T47D (cell line): ENCODE data around the gene UNC13C.

Source experiments
- DNase-seq, 2 experiments: peaks; one replicate each; pipeline versions ENCODE4 v3.0.0 to v3.0.0-alpha.2; 2011 to 2012; ENCODE audit warnings: low read depth in 1 of 2, low spot score in 1 of 2
- JUND ChIP-seq: IDR thresholded peaks from 2 replicates; pipeline ENCODE4 v1.6.1; 2012; ENCODE audit warnings: low read depth
- in situ Hi-C: cut with HindIII; loops from 2 replicates; pipeline ENCODE4 v1.10.0; 2016; ENCODE audit warnings: low sequenced_read_pairs, low pct_unique_long_range_greater_than_20kb

UNC13C gene

DNA sequence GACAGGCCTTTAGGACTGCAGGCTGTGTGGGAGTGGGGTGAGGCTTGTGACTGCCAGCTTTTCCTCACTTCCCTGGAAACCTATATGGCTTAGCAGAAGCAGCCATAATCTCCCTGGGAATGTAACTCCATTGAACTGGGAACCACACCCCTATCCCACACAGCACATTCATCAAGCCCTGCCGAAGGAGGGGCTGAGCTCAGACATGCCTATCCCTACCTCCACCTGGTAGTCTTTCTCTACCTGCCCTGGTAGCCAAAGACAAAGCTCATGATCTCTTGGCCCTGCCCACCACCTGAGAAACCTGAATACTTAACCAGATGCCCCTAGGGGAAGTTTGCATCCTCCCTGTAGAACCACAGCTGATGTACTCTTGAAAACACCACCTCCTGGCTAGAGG is 219.8 kb downstream of the UNC13C start:
- in situ Hi-C loops: no loop called here
- DNase-seq: no peak
- no peak for TF ChIP-seq JUND

DNA sequence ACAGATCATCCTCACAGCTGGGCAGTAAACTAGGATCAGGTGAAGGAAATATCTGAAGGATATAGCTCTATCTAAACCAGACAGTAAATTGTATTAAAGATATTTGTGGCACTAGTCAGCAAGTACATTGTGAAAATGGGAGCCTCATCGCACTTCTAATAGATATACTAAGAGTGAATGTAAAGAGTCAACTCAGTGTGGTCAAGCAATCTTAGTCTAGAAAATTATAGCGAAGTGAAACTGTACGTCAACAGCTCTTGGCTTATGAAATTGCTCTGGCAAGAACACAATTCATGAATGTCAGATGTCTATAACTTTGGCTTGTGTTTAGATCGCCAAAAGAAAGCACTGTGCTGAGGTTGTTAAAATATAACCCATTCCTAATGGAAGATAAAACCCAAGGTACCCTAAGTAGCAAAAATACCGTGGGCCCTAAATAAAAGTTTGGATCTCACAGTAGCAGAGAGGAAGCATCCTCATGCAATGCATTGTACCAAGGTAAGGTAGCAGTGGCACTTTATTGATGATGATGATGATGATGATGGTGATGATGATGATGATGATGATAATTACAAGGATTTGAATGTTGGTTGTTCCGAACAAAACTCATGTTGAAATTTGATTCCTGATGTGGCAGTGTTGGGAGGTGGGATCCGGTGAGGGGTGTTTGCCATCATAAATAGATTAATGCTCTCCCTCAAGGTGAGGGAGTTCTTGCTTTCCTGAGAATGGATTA is 228.5 kb downstream of the UNC13C start:
- TF ChIP-seq JUND: no peak
- no peak for DNase-seq
- in situ Hi-C loops: no loop called here

DNA sequence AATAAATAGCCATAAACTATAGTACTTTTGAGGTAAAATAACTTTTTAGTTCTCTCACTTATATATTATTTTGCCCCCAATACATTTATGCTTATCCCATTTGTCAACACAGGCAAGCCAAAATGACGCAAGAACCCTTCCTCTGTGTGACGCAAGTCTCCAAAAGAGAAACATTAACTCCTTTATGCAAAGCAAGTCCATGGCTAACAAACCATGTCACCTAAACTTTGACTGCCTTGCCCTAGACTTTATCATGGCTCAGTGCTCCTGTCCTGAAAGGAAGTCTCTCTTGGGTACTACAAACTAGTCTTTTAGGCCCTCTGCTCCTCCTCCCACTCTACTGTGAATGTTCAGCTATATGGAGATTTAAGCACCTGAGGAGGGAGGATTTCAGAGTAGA is 230.5 kb downstream of the UNC13C start:
- TF ChIP-seq JUND: no peak
- in situ Hi-C loops: no loop called here
- no peak for DNase-seq

DNA sequence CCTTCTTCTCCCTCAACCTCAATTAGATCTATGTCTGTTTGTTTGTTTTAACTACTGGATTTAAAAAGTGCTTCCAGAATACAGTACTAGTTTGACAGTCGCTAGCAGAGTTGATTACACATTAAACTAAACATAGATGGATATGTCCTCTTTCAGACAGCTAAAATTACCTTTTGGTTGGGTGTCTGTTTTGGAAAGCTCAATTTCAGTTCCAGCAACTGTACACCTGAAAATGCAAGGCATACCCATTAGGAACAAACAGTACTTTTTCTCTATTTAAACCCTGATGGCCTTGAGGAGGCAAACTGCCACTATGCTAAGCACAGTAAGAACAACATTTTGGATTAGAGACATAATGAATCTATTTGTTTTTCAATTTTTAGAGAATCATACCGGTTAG is 234.4 kb downstream of the UNC13C start:
- no peak for TF ChIP-seq JUND
- DNase-seq: no peak
- in situ Hi-C loops: no loop called here

DNA sequence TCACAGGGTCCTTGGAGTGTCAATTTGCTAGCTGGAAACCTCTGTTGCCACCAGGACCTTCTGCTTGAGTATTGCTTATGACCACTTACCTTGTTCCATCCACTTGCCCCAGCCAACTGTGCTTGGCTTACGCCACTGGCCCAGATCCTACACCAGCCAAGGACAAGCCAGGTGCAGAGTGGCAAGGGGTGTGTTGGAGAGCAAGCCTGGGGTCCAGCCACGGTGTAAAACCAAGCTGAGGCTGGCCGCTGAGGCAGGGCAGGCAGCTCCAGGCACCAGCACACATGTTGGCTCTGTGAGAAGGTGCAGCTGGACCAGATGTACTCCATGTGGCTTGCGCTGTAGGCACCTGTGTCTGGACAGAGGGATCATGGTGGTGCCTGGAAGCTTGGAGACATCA is 248.2 kb downstream of the UNC13C start:
- in situ Hi-C loops: no loop called here
- no peak for TF ChIP-seq JUND
- DNase-seq: no peak

DNA sequence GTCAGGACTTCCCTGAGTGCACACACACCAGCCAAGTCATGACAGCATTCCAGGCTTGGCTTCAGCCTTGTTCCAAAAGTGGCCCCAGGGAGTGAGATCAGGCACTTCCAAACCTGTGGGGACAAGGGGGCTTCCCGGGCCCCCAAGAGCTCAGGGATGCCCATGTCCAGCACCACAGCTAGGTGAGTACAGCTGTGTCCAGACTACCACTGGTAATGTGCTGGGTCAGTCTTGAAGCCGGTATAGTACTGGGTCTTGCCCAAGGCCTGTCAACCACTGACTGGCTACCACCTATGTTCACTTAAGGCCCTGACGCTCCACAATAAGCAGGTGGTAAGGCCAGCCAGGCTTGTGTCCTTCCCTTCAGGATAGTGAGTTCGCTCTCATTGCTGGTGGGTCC is 249.3 kb downstream of the UNC13C start:
- no peak for TF ChIP-seq JUND
- in situ Hi-C loops: no loop called here
- no peak for DNase-seq

DNA sequence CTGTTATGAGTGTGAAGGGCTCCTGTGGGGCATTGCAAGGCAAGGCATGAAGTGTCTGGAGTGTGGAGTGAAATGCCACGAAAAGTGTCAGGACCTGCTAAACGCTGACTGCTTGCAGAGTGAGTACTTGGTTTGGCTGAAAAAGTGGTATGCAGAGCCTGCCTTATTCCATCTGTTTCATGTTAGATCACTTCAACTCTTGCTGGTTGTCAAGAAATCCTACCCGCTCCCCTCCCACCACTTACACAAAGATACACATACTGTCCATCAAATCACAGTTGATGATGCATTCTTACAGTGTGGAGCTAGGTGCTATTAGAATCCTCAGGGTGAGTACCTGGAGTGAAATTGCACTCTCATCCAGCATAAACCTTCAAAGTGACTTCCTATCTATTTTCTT is 272.1 kb downstream of the UNC13C start:
- no peak for TF ChIP-seq JUND
- no peak for DNase-seq

DNA sequence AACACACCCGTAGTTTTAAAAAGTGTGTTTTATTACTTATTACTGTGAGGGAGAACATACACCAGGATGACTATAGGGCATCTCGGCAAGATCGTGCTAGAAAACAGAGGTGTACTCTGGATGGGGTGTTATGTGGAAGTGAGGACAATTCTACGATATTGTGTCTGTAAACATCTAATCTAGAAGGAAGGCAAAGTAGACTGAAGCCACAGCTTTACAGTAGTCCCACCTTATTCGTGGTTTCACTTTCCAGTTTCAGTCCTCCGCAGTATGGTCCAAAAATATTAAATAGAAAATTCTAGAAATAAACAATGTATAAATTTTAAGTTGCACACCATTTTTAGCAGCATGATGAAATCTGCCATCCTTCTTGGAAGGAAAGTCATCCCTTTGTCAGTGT is 277.9 kb downstream of the UNC13C start:
- no peak for TF ChIP-seq JUND
- no peak for DNase-seq
- in situ Hi-C loops: no loop called here

More for the DNA sequence above, 272.1 kb downstream of the UNC13C start:
- in situ Hi-C loops: no loop called here

DNA sequence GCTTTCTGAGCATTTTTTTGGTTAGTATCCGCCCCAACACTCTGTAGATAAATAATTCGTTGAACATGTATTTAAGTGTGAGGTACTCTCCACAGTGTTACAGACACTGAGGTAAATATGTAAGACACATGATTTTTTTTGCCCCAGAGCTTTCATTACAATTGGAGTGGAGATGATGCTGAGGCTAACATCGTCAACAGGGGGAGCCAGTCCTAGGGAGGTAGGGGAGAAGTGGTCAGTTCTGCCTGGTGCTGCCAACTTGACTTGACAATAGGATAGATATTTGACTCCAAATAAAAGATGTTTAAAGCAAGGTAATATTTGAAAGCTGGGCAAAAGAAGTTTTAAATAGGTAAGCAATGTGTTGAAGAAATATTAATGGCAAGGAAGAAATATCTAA is 295.7 kb downstream of the UNC13C start:
- in situ Hi-C loops: no loop called here
- DNase-seq: peak in 1 of 2 experiments; percentile 28
- no peak for TF ChIP-seq JUND

DNA sequence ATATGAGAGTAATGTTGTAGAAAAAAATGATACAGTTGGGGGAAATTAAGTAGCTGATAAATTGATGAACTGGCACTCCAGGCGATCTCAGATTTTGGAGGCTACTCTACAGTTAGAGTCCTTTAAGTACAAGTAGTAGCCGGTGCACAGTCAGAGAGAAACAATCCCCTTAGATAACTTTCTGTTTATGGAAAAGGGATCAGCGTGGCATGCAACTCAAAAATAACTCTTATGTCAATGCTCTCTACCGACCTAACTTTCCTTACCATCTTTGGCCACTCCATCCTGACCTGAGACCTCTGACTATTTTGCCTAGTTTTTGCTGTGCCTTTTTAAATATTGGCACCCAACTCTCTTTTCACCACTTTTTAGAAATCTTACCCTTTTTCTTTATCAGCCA is 299.6 kb downstream of the UNC13C start:
- in situ Hi-C loops: no loop called here
- TF ChIP-seq JUND: no peak
- no peak for DNase-seq

DNA sequence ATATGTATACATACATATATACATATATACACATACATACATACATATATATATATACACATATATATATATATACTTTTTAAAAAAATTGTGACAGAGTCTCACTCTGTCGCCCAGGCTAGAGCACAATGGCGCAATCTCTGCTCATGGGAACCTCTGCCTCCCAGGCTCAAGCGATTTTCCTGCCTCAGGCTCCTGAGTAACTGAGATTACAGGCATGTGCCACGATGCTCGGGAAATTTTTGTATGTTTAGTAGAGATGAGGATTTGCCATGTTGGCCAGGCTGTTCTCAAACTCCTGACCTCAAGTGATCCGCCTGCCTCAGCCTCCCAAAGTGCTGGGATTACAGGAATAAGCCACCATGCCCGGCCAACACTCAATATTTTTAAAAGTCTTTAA is 302.5 kb downstream of the UNC13C start:
- no peak for TF ChIP-seq JUND
- in situ Hi-C loops: no loop called here
- no peak for DNase-seq

DNA sequence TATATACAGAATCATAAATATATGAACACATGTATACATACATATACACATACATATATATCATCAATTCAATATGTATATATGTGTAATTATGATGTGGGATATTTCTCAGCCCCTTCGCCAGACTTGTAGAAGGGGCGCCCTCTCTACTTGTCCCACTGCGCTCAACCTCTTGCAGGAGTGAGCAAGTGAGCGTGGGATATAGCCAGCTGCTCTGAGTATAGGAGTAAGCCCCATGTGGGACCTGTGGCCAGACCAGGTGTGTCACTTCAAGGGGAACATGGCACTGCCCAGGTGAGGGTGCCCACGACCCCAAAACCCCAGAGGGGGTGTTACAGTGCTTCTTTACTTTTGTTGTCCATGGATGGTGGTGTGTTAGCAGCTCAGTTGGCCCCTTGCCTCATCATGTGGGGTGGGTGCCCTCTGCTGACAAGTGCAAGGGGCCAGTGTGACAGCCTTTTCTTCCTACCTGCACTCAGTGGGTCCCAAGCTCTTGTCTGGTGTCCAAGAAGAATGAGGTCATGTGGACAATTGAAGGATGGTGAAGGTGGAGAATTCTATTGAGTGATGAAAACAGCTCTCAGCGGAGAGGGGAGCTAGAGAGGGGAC is 304.1 kb downstream of the UNC13C start:
- no peak for DNase-seq
- in situ Hi-C loops: no loop called here
- no peak for TF ChIP-seq JUND

DNA sequence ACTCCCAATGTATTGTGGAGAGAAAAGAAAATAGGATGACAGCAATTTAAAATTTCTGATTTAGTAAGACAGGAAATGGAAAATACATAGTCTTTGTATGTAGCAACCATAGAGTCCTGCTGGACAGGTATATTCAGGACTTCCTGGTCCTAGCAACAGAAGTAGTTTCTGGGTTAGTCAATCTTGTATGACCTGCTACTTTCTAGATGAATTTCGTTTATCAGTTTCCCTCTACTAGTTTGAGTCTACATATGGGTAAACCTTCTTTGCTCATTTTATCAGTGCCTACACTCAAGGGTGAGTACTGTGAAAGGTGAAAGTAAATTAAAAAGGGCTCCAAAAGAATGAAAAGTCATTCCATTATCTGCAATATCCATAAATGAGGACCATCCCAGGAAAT is 309.8 kb downstream of the UNC13C start:
- in situ Hi-C loops: no loop called here
- TF ChIP-seq JUND: no peak
- DNase-seq: no peak
